SK-N-MC (cell line): ENCODE data around the gene ZNF462.

Experiments
- EZH2 ChIP-seq: fragments of 200-600 bp; sonication (generic); IDR thresholded peaks from one replicate; pipeline ENCODE4 v1.6.1; 2017; ENCODE audit warnings: antibody characterized with exemption
- FOXP2 ChIP-seq: optimal IDR thresholded peaks from 2 replicates; pipeline ENCODE3; 2011; ENCODE audit warnings: mild to moderate bottlenecking, moderate library complexity; ENCODE audit not compliant: insufficient read depth; ENCODE audit errors: extremely low read length, control extremely low read depth

- no peak for TF ChIP-seq EZH2
- TF ChIP-seq FOXP2 = no peak
Observed at GRCh38 chr9:106970976-106971457, 108.1 kb downstream of the ZNF462 start.
